DND-41 (cell line): Measurements from ENCODE around the gene PILRB.
"Not testable (repeated sequence)": the region's sequence is repeated elsewhere in the genome, so short reads cannot be mapped to it uniquely, and the experiment has no call there.

ENCODE experiments used
- ATAC-seq: fragments of 200-7000 bp; cut with Tn5 transposase; 3 replicates; pipeline ENCODE4 v1.9.1; 2021; ENCODE audit warnings: low read depth; ENCODE audit not compliant: insufficient read depth
- DNase-seq: peaks from one replicate; pipeline ENCODE4 v3.0.0-alpha.2; 2020
- H2AFZ ChIP-seq: 2 replicates; pipeline ENCODE4 v1.6.0; 2012; ENCODE audit warnings: low read depth, low read length
- H3K27ac ChIP-seq: 2 replicates; pipeline ENCODE4 v1.5.1; 2012; ENCODE audit warnings: low read length, inconsistent platforms
- H3K27me3 ChIP-seq: fragments of 200-600 bp; sonication (generic); 2 replicates; pipeline ENCODE4 v1.6.0; 2012; ENCODE audit warnings: low read length, mild to moderate bottlenecking, inconsistent platforms; ENCODE audit not compliant: insufficient read depth, poor library complexity
- H3K36me3 ChIP-seq: 2 replicates; pipeline ENCODE4 v1.5.1; 2012; ENCODE audit warnings: low read length, inconsistent platforms; ENCODE audit not compliant: insufficient read depth
- H3K4me1 ChIP-seq: 2 replicates; pipeline ENCODE4 v1.5.1; 2012; ENCODE audit warnings: mild to moderate bottlenecking, low read length; ENCODE audit not compliant: insufficient read depth
- H3K4me2 ChIP-seq: 2 replicates; pipeline ENCODE4 v1.6.0; 2012; ENCODE audit warnings: mild to moderate bottlenecking, moderate library complexity, low read length, inconsistent platforms; ENCODE audit not compliant: insufficient read depth
- H3K4me3 ChIP-seq, 2 experiments: fragments of 200-600 bp in 1 of 2; shearing (Covaris generic) in 1 of 2; 2 replicates each; pipeline ENCODE4 v1.5.1; 2012 to 2016; ENCODE audit warnings: inconsistent platforms in 2 of 2, low read length in 2 of 2, mild to moderate bottlenecking in 2 of 2, low read depth in 1 of 2, moderate library complexity in 1 of 2
- H3K79me2 ChIP-seq: 2 replicates; pipeline ENCODE4 v1.6.0; 2012; ENCODE audit warnings: low read length, inconsistent platforms; ENCODE audit not compliant: insufficient read depth
- H3K9ac ChIP-seq: 2 replicates; pipeline ENCODE4 v1.6.0; 2012; ENCODE audit warnings: low read depth, mild to moderate bottlenecking, inconsistent platforms, low read length, moderate library complexity
- H3K9me3 ChIP-seq: 2 replicates; pipeline ENCODE4 v1.5.1; 2012; ENCODE audit warnings: low read length, moderate library complexity, mild to moderate bottlenecking, inconsistent platforms; ENCODE audit not compliant: insufficient read depth, severe bottlenecking
- H4K20me1 ChIP-seq: 2 replicates; pipeline ENCODE4 v1.6.0; 2012; ENCODE audit warnings: low read length; ENCODE audit not compliant: insufficient read depth
- EZH2 ChIP-seq: IDR thresholded peaks from 3 replicates; pipeline ENCODE4 v1.6.1; 2012; ENCODE audit warnings: borderline replicate concordance, low read depth, mild to moderate bottlenecking, moderate library complexity, low read length, inconsistent platforms; ENCODE audit not compliant: severe bottlenecking
- TF ChIP-seq, protein P1 (sequence below): IDR thresholded peaks from 2 replicates; pipeline ENCODE4 v1.5.1; 2012; ENCODE audit warnings: borderline replicate concordance, low read length, moderate library complexity, mild to moderate bottlenecking; ENCODE audit not compliant: poor library complexity, severe bottlenecking; ENCODE audit errors: extremely low read depth

Gene PILRB

DNA sequence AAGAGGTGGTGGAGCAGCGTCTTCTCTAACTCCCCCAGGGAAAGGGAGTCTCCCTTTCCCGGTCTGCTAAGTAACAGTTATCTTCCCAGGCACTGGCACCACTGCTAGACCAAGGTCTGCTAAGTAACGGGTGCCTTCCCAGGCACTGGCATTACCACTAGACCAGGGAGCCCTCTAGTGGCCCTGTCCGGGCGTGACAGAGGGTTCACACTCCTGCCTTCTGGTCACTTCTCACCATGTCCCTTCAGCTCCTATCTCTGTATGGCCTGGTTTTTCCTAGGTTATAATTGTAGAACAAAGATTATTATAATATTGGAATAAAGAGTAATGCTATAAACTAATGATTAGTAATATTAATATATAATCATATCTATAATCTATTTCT is 12.6 kb upstream of the PILRB start:
- not testable (repeated sequence) for H3K9me3 ChIP-seq, H3K4me1 ChIP-seq, H3K9ac ChIP-seq, H3K4me3 ChIP-seq, H3K27ac ChIP-seq, H3K27me3 ChIP-seq, H3K4me2 ChIP-seq, H2AFZ ChIP-seq
- H4K20me1 ChIP-seq: peaks cover 13% of the 10 kb centered on the region
- H3K36me3 ChIP-seq: peaks cover 70% of the 10 kb centered on the region
- peak; percentile 75 for DNase-seq
- ATAC-seq: peak; percentile 63
- peaks cover 19% of the 10 kb centered on the region; the same call in 1 of the 2 replicates for H3K79me2 ChIP-seq
- TF ChIP-seq, protein P1, sequence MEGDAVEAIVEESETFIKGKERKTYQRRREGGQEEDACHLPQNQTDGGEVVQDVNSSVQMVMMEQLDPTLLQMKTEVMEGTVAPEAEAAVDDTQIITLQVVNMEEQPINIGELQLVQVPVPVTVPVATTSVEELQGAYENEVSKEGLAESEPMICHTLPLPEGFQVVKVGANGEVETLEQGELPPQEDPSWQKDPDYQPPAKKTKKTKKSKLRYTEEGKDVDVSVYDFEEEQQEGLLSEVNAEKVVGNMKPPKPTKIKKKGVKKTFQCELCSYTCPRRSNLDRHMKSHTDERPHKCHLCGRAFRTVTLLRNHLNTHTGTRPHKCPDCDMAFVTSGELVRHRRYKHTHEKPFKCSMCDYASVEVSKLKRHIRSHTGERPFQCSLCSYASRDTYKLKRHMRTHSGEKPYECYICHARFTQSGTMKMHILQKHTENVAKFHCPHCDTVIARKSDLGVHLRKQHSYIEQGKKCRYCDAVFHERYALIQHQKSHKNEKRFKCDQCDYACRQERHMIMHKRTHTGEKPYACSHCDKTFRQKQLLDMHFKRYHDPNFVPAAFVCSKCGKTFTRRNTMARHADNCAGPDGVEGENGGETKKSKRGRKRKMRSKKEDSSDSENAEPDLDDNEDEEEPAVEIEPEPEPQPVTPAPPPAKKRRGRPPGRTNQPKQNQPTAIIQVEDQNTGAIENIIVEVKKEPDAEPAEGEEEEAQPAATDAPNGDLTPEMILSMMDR: peak; percentile 46

DNA sequence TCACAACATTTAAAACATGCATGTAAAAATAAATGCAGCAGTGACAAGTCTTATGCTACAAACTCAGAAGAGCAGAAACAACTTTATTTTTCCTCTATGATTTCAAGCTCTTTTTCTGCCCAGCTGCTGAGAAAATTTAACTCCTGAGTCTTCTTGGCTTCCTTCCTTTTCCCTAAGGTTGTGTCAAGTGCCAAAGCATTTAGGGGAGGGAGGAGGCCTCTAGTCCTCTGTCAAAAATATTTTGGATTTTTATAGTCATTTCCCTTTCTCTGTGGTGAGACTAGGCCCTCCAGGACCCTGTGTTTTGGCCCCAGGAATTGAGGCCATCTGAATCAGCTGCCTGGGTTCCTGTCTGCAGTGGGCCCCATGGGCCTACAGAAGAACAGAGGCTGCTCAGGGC is 11.0 kb upstream of the PILRB start:
- peaks cover 76% of the 10 kb centered on the region for H3K36me3 ChIP-seq
- H3K79me2 ChIP-seq: peaks cover 13% of the 10 kb centered on the region; the same call in 1 of the 2 replicates
- no peak overlapping the region for H2AFZ ChIP-seq

DNA sequence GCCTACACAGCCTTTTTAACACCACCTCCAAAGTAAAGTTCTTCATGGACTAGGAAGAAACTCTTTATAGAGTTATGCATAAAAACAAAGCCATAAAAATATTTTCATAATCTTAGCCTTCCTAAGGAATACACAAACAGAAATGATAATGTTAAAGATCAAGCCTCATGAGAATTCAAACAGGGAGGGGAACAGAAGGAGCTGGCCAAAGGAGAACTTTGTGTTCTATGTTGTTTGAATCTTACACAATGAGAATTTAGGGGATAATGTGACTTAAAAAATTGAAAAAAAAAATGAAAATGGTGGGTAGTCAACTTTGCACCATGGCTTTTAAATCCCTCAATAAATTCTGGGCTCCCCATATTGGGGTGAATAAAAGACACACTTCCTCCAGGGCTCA is 9.1 kb upstream of the PILRB start:
- ATAC-seq (no peak), DNase-seq (no peak)
- TF ChIP-seq, protein P1: no peak
- Histone ChIP-seq H3K27me3 (no peaks in the 10 kb centered on the region), H3K9me3 (no peaks in the 10 kb centered on the region), H3K9ac (no peak overlapping the region), H4K20me1 (peaks cover 16% of the 10 kb centered on the region; the same call in 1 of the 2 replicates), H3K79me2 (peaks cover 5% of the 10 kb centered on the region; the same call in 1 of the 2 replicates), H3K36me3 (peaks cover 82% of the 10 kb centered on the region), H3K4me3 (no peak overlapping the region), H2AFZ (no peak overlapping the region), H3K4me2 (no peak overlapping the region), H3K4me1 (no peaks in the 10 kb centered on the region), H3K27ac (no peak overlapping the region)

More for the DNA sequence above, 11.0 kb upstream of the PILRB start:
- no peak for TF ChIP-seq EZH2
- TF ChIP-seq, protein P1: no peak
- H3K4me1 ChIP-seq: no peaks in the 10 kb centered on the region
- H3K27ac ChIP-seq: no peak overlapping the region
- no peaks in the 10 kb centered on the region for H3K27me3 ChIP-seq
- H3K4me2 ChIP-seq: no peak overlapping the region
- ATAC-seq: no peak
- no peak overlapping the region for H3K9ac ChIP-seq
- H4K20me1 ChIP-seq: peaks cover 18% of the 10 kb centered on the region
- no peak overlapping the region for H3K4me3 ChIP-seq
- no peak for DNase-seq
- no peaks in the 10 kb centered on the region for H3K9me3 ChIP-seq

DNA sequence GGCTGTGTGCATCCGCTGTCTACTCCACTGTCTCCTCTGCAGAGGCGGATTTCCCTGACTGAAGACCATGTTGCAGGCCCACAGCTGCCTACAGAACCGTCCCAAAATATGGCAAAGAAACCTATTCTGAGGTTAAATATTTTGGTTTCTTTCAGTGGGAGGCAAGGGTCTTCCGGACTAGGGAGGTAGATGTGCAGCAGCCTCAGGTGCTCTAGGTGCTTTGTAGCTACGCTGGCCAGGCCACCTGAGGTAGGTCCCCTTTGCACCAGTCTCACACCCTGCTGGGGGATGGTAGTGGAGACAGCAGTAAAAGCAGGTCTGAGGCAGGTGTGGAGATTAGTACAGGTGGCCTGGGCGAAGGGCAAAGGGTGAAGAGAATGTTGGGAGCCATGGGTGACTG is 8.2 kb upstream of the PILRB start:
- no peak overlapping the region for H2AFZ ChIP-seq
- no peak for ATAC-seq
- no peak overlapping the region for H3K9ac ChIP-seq
- H3K79me2 ChIP-seq: peaks cover 3% of the 10 kb centered on the region; the same call in 1 of the 2 replicates
- DNase-seq: no peak
- H3K4me3 ChIP-seq: no peak overlapping the region
- no peaks in the 10 kb centered on the region for H3K4me1 ChIP-seq
- peaks cover 85% of the 10 kb centered on the region for H3K36me3 ChIP-seq
- no peak overlapping the region for H3K27ac ChIP-seq
- no peak for TF ChIP-seq EZH2
- TF ChIP-seq, protein P1: no peak
- H3K27me3 ChIP-seq: no peaks in the 10 kb centered on the region
- peaks cover 12% of the 10 kb centered on the region; the same call in 1 of the 2 replicates for H4K20me1 ChIP-seq
- H3K9me3 ChIP-seq: no peaks in the 10 kb centered on the region
- no peak overlapping the region for H3K4me2 ChIP-seq
